ENCODE data around the gene ARMH2.

ARMH2 gene

GRCh38 chr6:24827970-24828369 lies 29.3 kb upstream of the ARMH2 start:
- H3K27ac ChIP-seq: no peak overlapping the region
- TF ChIP-seq CTCF (conservative IDR thresholded peaks at IDR 0.05): no peak

GRCh38 chr6:24827162-24827561 lies 28.4 kb upstream of the ARMH2 start:
- TF ChIP-seq CTCF (conservative IDR thresholded peaks at IDR 0.05): no peak
- no peak overlapping the region for H3K27ac ChIP-seq

GRCh38 chr6:24825130-24825630 lies 26.5 kb upstream of the ARMH2 start:
- no peak for TF ChIP-seq CTCF (conservative IDR thresholded peaks at IDR 0.05)
- H3K27ac ChIP-seq: no peak overlapping the region

- no peak for TF ChIP-seq CTCF (conservative IDR thresholded peaks at IDR 0.05)
- H3K27ac ChIP-seq: no peak overlapping the region
Observed at GRCh38 chr6:24824142-24824938, 25.6 kb upstream of the ARMH2 start.

GRCh38 chr6:24823185-24823584 lies 24.5 kb upstream of the ARMH2 start:
- no peak overlapping the region for H3K27ac ChIP-seq
- no peak for TF ChIP-seq CTCF (conservative IDR thresholded peaks at IDR 0.05)

- no peak for TF ChIP-seq CTCF (conservative IDR thresholded peaks at IDR 0.05)
- H3K27ac ChIP-seq: no peak overlapping the region
Observed at GRCh38 chr6:24822696-24823095, 24.0 kb upstream of the ARMH2 start.

- TF ChIP-seq CTCF (conservative IDR thresholded peaks at IDR 0.05): no peak
- no peak overlapping the region for H3K27ac ChIP-seq
Observed at GRCh38 chr6:24821860-24822444, 23.2 kb upstream of the ARMH2 start.

Measured in VCaP (cell line).